Peyer's patch (tissue), 4 donors: ENCODE results near the gene KLHL34. TPM values are rescaled to one million over a fixed set of nuclear protein-coding genes. Genes with fewer than 3 reads are reported as not detected.

ENCODE experiments used
- DNase-seq, 3 donors: peaks; one replicate each; pipeline ENCODE4 v3.0.0-alpha.2; 2017 to 2019
- H3K27ac ChIP-seq, 4 donors: fragments of 200-600 bp; sonication (generic); one replicate each; pipeline ENCODE4 v1.5.1; 2016 to 2019
- H3K27me3 ChIP-seq, 2 donors: fragments of 200-600 bp; sonication (generic); one replicate each; pipeline ENCODE4 v1.5.1; 2019
- H3K36me3 ChIP-seq, 3 donors: fragments of 200-600 bp; sonication (generic); one replicate each; pipeline ENCODE4 v1.5.1; 2016 to 2019
- H3K4me1 ChIP-seq, 4 donors: fragments of 200-600 bp; sonication (generic); one replicate each; pipeline ENCODE4 v1.5.1; 2016 to 2019
- H3K4me3 ChIP-seq, 4 donors: fragments of 200-600 bp; sonication (generic); 1 replicate in 3 of 4; 2 replicates in 1 of 4; pipeline ENCODE4 v1.5.1; 2016 to 2019; ENCODE audit warnings: mild to moderate bottlenecking in 1 of 4
- H3K9me3 ChIP-seq, 4 donors: fragments of 200-600 bp; sonication (generic); one replicate each; pipeline ENCODE4 v1.5.1; 2016 to 2019; ENCODE audit warnings: mild to moderate bottlenecking in 1 of 4
- CTCF ChIP-seq, 6 experiments: fragments of 450-650 bp in 4 of 6; fragments of 200-600 bp in 2 of 6; sonication (generic) in 1 of 6; IDR thresholded peaks; one replicate each; pipeline ENCODE4 v1.5.1; 2017 to 2019; ENCODE audit warnings: antibody characterized with exemption in 6 of 6, mild to moderate bottlenecking in 3 of 6, moderate library complexity in 1 of 6
- POLR2A ChIP-seq, 2 donors: fragments of 450-650 bp; IDR thresholded peaks; one replicate each; pipeline ENCODE4 v1.5.1; 2017; ENCODE audit warnings: antibody characterized with exemption in 2 of 2, mild to moderate bottlenecking in 2 of 2, moderate library complexity in 2 of 2
- total RNA-seq, 4 donors: library from RNA; depleted of rRNA; stranded (reverse); fragments of >200 nt; gene quantifications; one replicate each; pipeline ENCODE4 v1.1.0, GENCODE V29; 2016

Gene KLHL34
- total RNA-seq, 4 donors from 2014 or later: 1.7 to 5.8 (median 4.3) TPM

- no peak for TF ChIP-seq CTCF (IDR thresholded peaks at IDR 0.05)
- no peak for TF ChIP-seq POLR2A (IDR thresholded peaks at IDR 0.05)
- no peak for DNase-seq
These were observed 16.5 kb upstream of the KLHL34 start for GRCh38 chrX:21674430-21675186.

GRCh38 chrX:21666679-21667078, 8.5 kb upstream of the KLHL34 start:
- no peak for DNase-seq
- Histone ChIP-seq H3K27ac (no peak overlapping the region), H3K36me3 (no peaks in the 10 kb centered on the region), H3K27me3 (no peaks in the 10 kb centered on the region), H3K4me3 (no peak overlapping the region), H3K4me1 (no peaks in the 10 kb centered on the region), H3K9me3 (no peaks in the 10 kb centered on the region)
- no peak for TF ChIP-seq CTCF (IDR thresholded peaks at IDR 0.05)
- TF ChIP-seq POLR2A (IDR thresholded peaks at IDR 0.05): no peak

More at GRCh38 chrX:21674430-21675186, 16.5 kb upstream of the KLHL34 start:
- H3K4me1 ChIP-seq: no peaks in the 10 kb centered on the region
- no peaks in the 10 kb centered on the region for H3K27me3 ChIP-seq
- H3K9me3 ChIP-seq: no peaks in the 10 kb centered on the region
- no peak overlapping the region for H3K4me3 ChIP-seq
- H3K27ac ChIP-seq: no peak overlapping the region
- no peaks in the 10 kb centered on the region for H3K36me3 ChIP-seq

GRCh38 chrX:21666252-21666651, 8.1 kb upstream of the KLHL34 start:
- H3K36me3 ChIP-seq: no peaks in the 10 kb centered on the region
- no peaks in the 10 kb centered on the region for H3K4me1 ChIP-seq
- H3K4me3 ChIP-seq: no peak overlapping the region
- H3K9me3 ChIP-seq: no peaks in the 10 kb centered on the region
- no peaks in the 10 kb centered on the region for H3K27me3 ChIP-seq
- no peak overlapping the region for H3K27ac ChIP-seq
- TF ChIP-seq CTCF (IDR thresholded peaks at IDR 0.05): no peak
- TF ChIP-seq POLR2A (IDR thresholded peaks at IDR 0.05): no peak
- no peak for DNase-seq

GRCh38 chrX:21662761-21663160, 4.6 kb upstream of the KLHL34 start:
- Histone ChIP-seq H3K27me3 (no peaks in the 10 kb centered on the region), H3K36me3 (no peaks in the 10 kb centered on the region), H3K4me1 (no peaks in the 10 kb centered on the region), H3K27ac (no peak overlapping the region), H3K4me3 (no peak overlapping the region), H3K9me3 (no peaks in the 10 kb centered on the region)
- DNase-seq: no peak
- TF ChIP-seq CTCF (IDR thresholded peaks at IDR 0.05) (no peak), POLR2A (IDR thresholded peaks at IDR 0.05) (no peak)

- no peaks in the 10 kb centered on the region for H3K36me3 ChIP-seq
- H3K27ac ChIP-seq: no peak overlapping the region
- TF ChIP-seq CTCF (IDR thresholded peaks at IDR 0.05): no peak
- no peak for TF ChIP-seq POLR2A (IDR thresholded peaks at IDR 0.05)
- no peaks in the 10 kb centered on the region for H3K4me1 ChIP-seq
- H3K27me3 ChIP-seq: no peaks in the 10 kb centered on the region
- no peak for DNase-seq
- H3K4me3 ChIP-seq: no peak overlapping the region
- no peaks in the 10 kb centered on the region for H3K9me3 ChIP-seq
These were observed 3.2 kb upstream of the KLHL34 start for GRCh38 chrX:21661316-21661715.
